Brain microvascular endothelial cell (primary cell): ENCODE results near the gene KIRREL3.

Experiments
- DNase-seq: peaks from one replicate; pipeline ENCODE4 v3.0.0-alpha.2; 2020
- H3K27ac ChIP-seq: fragments of 250-450 bp; sonication (Bioruptor Pico); 2 replicates; pipeline ENCODE4 v1.5.1; 2020; ENCODE audit warnings: mild to moderate bottlenecking, moderate library complexity
- H3K27me3 ChIP-seq: fragments of 250-450 bp; sonication (Bioruptor Pico); replicated peaks from 2 replicates; pipeline ENCODE4 v1.5.1; 2020; ENCODE audit warnings: mild to moderate bottlenecking
- H3K36me3 ChIP-seq: fragments of 250-450 bp; sonication (Bioruptor Pico); replicated peaks from 2 replicates; pipeline ENCODE4 v1.5.1; 2020; ENCODE audit warnings: mild to moderate bottlenecking
- H3K4me3 ChIP-seq: 2 replicates; pipeline ENCODE4 v1.5.1; 2011; ENCODE audit warnings: low read depth, mild to moderate bottlenecking, control low read depth, low read length, moderate library complexity
- in situ Hi-C: cut with HindIII; loops from 2 replicates; pipeline ENCODE4 v1.10.0; 2017; ENCODE audit warnings: low sequenced_read_pairs, low pct_ligation_motif_present
- TF ChIP-seq, protein P1 (sequence below): IDR thresholded peaks from 2 replicates; pipeline ENCODE4 v1.5.1; 2011; ENCODE audit warnings: low read depth, mild to moderate bottlenecking, moderate library complexity, low read length, control low read depth, inconsistent platforms; ENCODE audit errors: missing control alignments

The KIRREL3 gene

DNA sequence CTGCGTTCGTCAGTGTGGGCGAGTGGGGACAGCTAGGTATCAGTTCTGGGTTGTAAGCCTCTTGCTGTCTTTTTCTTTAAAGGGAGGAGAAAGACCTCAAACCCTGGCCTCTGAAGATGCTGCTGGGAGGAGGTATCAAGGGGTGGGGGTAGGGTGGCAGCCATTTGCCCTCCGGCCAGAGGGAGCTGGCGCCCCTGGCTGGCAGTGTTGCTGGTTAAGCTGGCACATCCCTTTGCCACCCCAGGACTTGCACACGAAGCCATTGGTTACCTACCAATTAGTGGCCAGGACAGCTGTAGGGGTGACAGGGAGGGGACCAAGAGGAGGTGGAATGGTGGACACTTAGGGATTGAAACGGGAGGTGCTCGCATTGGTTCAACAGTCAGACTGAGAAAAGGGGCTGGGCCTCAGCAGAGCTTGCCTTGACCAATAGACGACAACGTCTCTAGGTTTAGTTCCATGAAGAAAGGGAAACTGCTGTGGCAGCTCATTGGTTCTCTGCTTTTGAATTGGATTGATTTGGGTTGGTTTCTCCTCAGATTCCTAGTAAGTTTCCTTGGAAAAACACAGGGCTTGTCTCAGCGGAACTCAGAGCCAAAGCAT is 567.2 kb downstream of the KIRREL3 start:
- Histone ChIP-seq H3K4me3 (no peak overlapping the region), H3K27me3 (no peaks in the 10 kb centered on the region), H3K27ac (no peak overlapping the region), H3K36me3 (no peaks in the 10 kb centered on the region)
- TF ChIP-seq, protein P1, sequence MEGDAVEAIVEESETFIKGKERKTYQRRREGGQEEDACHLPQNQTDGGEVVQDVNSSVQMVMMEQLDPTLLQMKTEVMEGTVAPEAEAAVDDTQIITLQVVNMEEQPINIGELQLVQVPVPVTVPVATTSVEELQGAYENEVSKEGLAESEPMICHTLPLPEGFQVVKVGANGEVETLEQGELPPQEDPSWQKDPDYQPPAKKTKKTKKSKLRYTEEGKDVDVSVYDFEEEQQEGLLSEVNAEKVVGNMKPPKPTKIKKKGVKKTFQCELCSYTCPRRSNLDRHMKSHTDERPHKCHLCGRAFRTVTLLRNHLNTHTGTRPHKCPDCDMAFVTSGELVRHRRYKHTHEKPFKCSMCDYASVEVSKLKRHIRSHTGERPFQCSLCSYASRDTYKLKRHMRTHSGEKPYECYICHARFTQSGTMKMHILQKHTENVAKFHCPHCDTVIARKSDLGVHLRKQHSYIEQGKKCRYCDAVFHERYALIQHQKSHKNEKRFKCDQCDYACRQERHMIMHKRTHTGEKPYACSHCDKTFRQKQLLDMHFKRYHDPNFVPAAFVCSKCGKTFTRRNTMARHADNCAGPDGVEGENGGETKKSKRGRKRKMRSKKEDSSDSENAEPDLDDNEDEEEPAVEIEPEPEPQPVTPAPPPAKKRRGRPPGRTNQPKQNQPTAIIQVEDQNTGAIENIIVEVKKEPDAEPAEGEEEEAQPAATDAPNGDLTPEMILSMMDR, result no peak
- in situ Hi-C loops, result no loop called here
- no peak for DNase-seq

DNA sequence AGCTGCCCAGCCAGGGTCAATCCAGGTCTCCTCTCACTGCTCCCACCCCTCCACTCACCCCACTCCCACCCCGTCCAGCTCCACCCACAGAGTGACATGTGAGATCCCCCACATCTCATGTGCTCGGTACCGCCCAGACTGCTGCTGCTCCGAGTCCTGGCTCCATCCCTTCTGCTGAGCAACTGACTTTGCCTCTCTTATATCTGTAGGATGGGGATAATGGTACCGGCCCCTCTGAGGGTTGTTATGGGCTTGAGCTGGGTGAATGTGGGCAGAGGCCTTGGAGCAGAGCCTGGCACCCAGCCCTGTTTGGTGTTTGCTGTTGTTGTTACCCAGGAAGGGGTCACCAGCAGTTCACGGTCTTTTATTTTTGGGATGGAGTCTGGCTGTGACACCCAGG is 568.0 kb downstream of the KIRREL3 start:
- Histone ChIP-seq H3K27me3 (no peaks in the 10 kb centered on the region), H3K36me3 (no peaks in the 10 kb centered on the region), H3K27ac (no peak overlapping the region), H3K4me3 (no peak overlapping the region)
- TF ChIP-seq, protein P1, result no peak
- in situ Hi-C loops, result no loop called here
- DNase-seq, result no peak

DNA sequence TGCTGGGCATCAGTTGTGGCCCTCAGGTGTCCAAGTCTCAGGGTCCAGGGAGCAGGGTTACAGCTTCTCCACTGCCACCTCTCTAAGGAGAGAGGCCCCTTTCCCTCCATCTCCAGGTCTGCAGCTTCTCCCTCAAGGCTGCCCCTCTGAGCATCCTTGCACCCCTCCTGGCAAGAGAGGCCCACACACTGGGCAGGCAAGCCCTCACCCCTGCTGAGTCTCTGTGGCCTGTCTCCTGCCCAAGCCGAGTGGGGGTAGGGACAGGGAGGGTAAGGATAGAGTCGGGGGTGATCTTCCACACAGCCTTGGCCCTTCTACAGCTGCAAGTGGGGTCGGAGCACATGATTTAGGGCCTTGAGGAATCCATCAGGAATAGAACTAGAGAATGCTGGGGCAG is 568.5 kb downstream of the KIRREL3 start:
- Histone ChIP-seq H3K27ac (no peak overlapping the region), H3K27me3 (no peaks in the 10 kb centered on the region), H3K36me3 (no peaks in the 10 kb centered on the region), H3K4me3 (no peak overlapping the region)
- TF ChIP-seq, protein P1, result no peak
- in situ Hi-C loops, result no loop called here
- DNase-seq, result no peak

GRCh38 chr11:126431401-126432064 is 569.0 kb downstream of the KIRREL3 start:
- TF ChIP-seq, protein P1, result no peak
- DNase-seq, result peak; percentile 71
- in situ Hi-C loops, result no loop called here
- H3K4me3 ChIP-seq, result no peak overlapping the region
- H3K27ac ChIP-seq, result no peak overlapping the region
- no peaks in the 10 kb centered on the region for H3K36me3 ChIP-seq
- no peaks in the 10 kb centered on the region for H3K27me3 ChIP-seq

DNA sequence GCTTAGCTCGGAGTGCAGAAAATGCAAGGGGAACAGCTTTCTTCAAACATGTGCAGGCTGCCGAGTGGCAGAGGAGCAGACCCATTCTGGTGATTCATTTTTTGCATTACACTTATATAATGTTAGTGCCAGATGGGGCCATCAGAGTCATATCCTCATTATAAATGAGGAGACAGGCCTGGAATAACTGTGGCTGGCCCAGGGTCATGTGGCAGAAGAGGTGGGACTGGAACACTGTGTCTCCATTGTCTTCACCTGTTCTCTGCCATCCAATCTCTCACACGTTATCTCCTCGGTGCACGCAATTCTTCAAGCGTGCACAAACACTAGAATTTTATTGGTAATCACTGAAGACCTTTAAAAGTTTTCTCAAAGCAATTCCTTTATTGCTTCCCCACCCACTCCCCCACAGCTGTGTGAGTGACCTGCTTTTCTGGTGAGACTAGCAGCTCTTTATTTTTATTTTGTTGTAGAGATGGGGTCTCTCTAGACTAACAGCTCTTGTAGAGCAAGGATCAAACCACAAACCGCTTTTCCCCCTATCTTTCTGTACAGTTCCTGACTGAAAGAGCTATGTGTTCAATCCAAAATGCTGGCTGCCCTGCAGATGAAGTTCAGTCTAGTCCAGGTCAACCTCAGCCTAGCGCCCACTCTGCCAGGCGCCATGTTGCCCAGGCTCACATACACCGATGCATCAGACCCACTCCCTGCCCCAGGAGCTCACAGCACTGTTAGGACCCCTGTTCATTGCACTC is 569.8 kb downstream of the KIRREL3 start:
- TF ChIP-seq, protein P1, result no peak
- Histone ChIP-seq H3K4me3 (no peak overlapping the region), H3K27me3 (no peaks in the 10 kb centered on the region), H3K27ac (no peak overlapping the region), H3K36me3 (no peaks in the 10 kb centered on the region)
- in situ Hi-C loops, result no loop called here
- no peak for DNase-seq
